K562 (cell line): ENCODE measurements around the gene TBRG4. TPM values are rescaled to one million over a fixed set of nuclear protein-coding genes. Genes with fewer than 3 reads are reported as not detected.

Experiments
- ATAC-seq: fragments of 200-7000 bp; cut with Tn5 transposase; 3 replicates; pipeline ENCODE4 v1.9.1; 2020; ENCODE audit warnings: moderate library complexity
- BruUV-seq: library from RNA; stranded (reverse); fragments of 400-500 nt; replicated peaks from 2 replicates; lab custom pipeline; 2021; lab: Mats Ljungman, UMichigan
- CTCF ChIA-PET: fragments of 300-600 bp; formaldehyde crosslinking; extraction: SDS; loops from one replicate; lab custom pipeline; 2021; ENCODE audit warnings: low intra/inter-chr PET ratio; lab: Yijun Ruan, JAX
- POLR2A ChIA-PET: fragments of 300-600, 350-650 bp; sonication (Branson Sonifier 250); formaldehyde crosslinking; extraction: SDS; loops from one replicate; lab custom pipeline; 2021; ENCODE audit warnings: antibody characterized with exemption, inconsistent platforms; lab: Yijun Ruan, JAX
- DNase-seq, 4 experiments: peaks; one replicate each; pipeline versions ENCODE4 v3.0.0 to v3.0.0-alpha.2; 2011 to 2018; ENCODE audit warnings: low spot score in 3 of 4, mixed read lengths in 3 of 4; ENCODE audit errors: extremely low read depth in 1 of 4
- FAIRE-seq: peaks from 2 replicates; lab custom pipeline; 2011; peaks lifted over from hg19 to GRCh38; lab: Jason Lieb, UNC
- H2AFZ ChIP-seq: 2 replicates; pipeline ENCODE4 v1.6.0; 2011; ENCODE audit warnings: low read depth, low read length, control low read depth, inconsistent platforms
- H3K27ac ChIP-seq: fragments of 200-600 bp; 3 replicates; pipeline ENCODE4 v1.8.0; 2011; ENCODE audit warnings: low read depth, mild to moderate bottlenecking, control low read depth, inconsistent platforms, low read length, moderate library complexity, mixed read lengths; ENCODE audit errors: extremely low read depth
- H3K27me3 ChIP-seq, 2 experiments: fragments of 300-600 bp in 1 of 2; 2 replicates in 1 of 2; 3 replicates in 1 of 2; pipeline versions ENCODE4 v1.6.0 to v1.8.0; 2011; ENCODE audit warnings: inconsistent platforms in 2 of 2, low read length in 2 of 2, mild to moderate bottlenecking in 1 of 2, mixed read lengths in 1 of 2, moderate library complexity in 1 of 2; ENCODE audit not compliant: control insufficient read depth in 2 of 2, insufficient read depth in 2 of 2
- H3K36me3 ChIP-seq: fragments of 300-600 bp; 3 replicates; pipeline ENCODE4 v1.8.0; 2011; ENCODE audit warnings: mild to moderate bottlenecking, low read length, inconsistent platforms; ENCODE audit not compliant: control insufficient read depth, insufficient read depth
- H3K4me1 ChIP-seq, 2 experiments: fragments of 200-600 bp in 1 of 2; replicated peaks in 1 of 2; 2 replicates in 1 of 2; 3 replicates in 1 of 2; pipeline versions ENCODE4 v1.5.1 to v1.8.0; 2011; ENCODE audit warnings: inconsistent platforms in 2 of 2, low read length in 2 of 2, mild to moderate bottlenecking in 1 of 2, mixed read lengths in 1 of 2, moderate library complexity in 1 of 2; ENCODE audit not compliant: control insufficient read depth in 2 of 2, insufficient read depth in 2 of 2
- H3K4me2 ChIP-seq: 2 replicates; pipeline ENCODE4 v1.6.1; 2011; ENCODE audit warnings: low read length, control low read depth, inconsistent platforms, mixed read lengths; ENCODE audit not compliant: insufficient read depth
- H3K4me3 ChIP-seq: fragments of 200-600 bp; sonication (generic), shearing (Covaris generic); 2 replicates; pipeline ENCODE4 v1.5.1; 2016; ENCODE audit warnings: control low read depth, inconsistent platforms
- H3K79me2 ChIP-seq: fragments of 200-600 bp; 3 replicates; pipeline ENCODE4 v1.8.0; 2011; ENCODE audit warnings: low read length, inconsistent platforms; ENCODE audit not compliant: control insufficient read depth, insufficient read depth
- H3K9ac ChIP-seq, 2 experiments: 2 replicates each; pipeline versions ENCODE4 v1.6.0 to v1.6.1; 2011; ENCODE audit warnings: low read depth in 2 of 2, low read length in 2 of 2, control low read depth in 1 of 2, inconsistent platforms in 1 of 2, mild to moderate bottlenecking in 1 of 2, mixed read lengths in 1 of 2; ENCODE audit not compliant: insufficient read depth in 1 of 2
- H3K9me1 ChIP-seq: one replicate; pipeline ENCODE4 v1.6.0; 2011; ENCODE audit warnings: inconsistent platforms, mild to moderate bottlenecking, low read length, moderate library complexity; ENCODE audit not compliant: control insufficient read depth, insufficient read depth
- H3K9me3 ChIP-seq: replicated peaks from 2 replicates; pipeline ENCODE4 v1.5.1; 2011; ENCODE audit warnings: low read depth, low read length, inconsistent platforms; ENCODE audit not compliant: control insufficient read depth, insufficient read depth
- H4K20me1 ChIP-seq: replicated peaks from 2 replicates; pipeline ENCODE4 v1.6.1; 2011; ENCODE audit warnings: low read length, inconsistent platforms, mixed read lengths; ENCODE audit not compliant: control insufficient read depth, insufficient read depth
- CEBPG ChIP-seq, 3 experiments: fragments of 200-800 bp in 1 of 3; sonication (Bioruptor generic) in 1 of 3; sonication (generic) in 1 of 3; formaldehyde crosslinking in 1 of 3; IDR thresholded peaks in 2 of 3; conservative IDR thresholded peaks in 1 of 3; 2 replicates each; pipeline versions ENCODE4 v1.6.1 to v1.8.0; 2016 to 2022; ENCODE audit warnings: missing compliant biosample characterization in 2 of 3, missing genetic modification characterization in 2 of 3, mild to moderate bottlenecking in 1 of 3, missing genetic modification reagents in 1 of 3
- E2F4 ChIP-seq: sonication (generic); formaldehyde crosslinking; IDR thresholded peaks from 2 replicates; pipeline ENCODE4 v1.8.0; 2022; ENCODE audit warnings: mild to moderate bottlenecking, low read depth, missing genetic modification reagents
- HDGF ChIP-seq: fragments of 450-650 bp; IDR thresholded peaks from 2 replicates; pipeline ENCODE4 v1.6.1; 2016
- HMG20B ChIP-seq: fragments of 250-450 bp; sonication (Bioruptor Pico); IDR thresholded peaks from 2 replicates; pipeline ENCODE4 v1.5.0; 2021; ENCODE audit warnings: mild to moderate bottlenecking
- LCOR ChIP-seq: sonication (generic); formaldehyde crosslinking; IDR thresholded peaks from 2 replicates; pipeline ENCODE4 v1.8.0; 2022; ENCODE audit warnings: mild to moderate bottlenecking, missing genetic modification reagents
- MXI1 ChIP-seq: IDR thresholded peaks from 2 replicates; pipeline ENCODE4 v1.6.1; 2011; ENCODE audit warnings: low read depth, mild to moderate bottlenecking, improper control_type of control experiment, low read length
- NCOA4 ChIP-seq: fragments of 450-650 bp; IDR thresholded peaks from 2 replicates; pipeline ENCODE4 v1.6.1; 2018; ENCODE audit warnings: mild to moderate bottlenecking; ENCODE audit not compliant: partially characterized antibody
- NFYB ChIP-seq: IDR thresholded peaks from 2 replicates; pipeline ENCODE4 v1.6.1; 2011; ENCODE audit warnings: mild to moderate bottlenecking, moderate library complexity; ENCODE audit not compliant: insufficient read length; ENCODE audit errors: extremely low read depth
- RBBP5 ChIP-seq: fragments of 200-600 bp; sonication (generic); IDR thresholded peaks from 2 replicates; pipeline ENCODE4 v1.6.1; 2012; ENCODE audit warnings: borderline replicate concordance, mild to moderate bottlenecking, low read length, control low read depth, inconsistent platforms; ENCODE audit not compliant: insufficient read depth, poor library complexity, severe bottlenecking
- RBM39 ChIP-seq: fragments of 200-400 bp; formaldehyde crosslinking; optimal IDR thresholded peaks from 2 replicates; pipeline ENCODE3; 2018; ENCODE audit warnings: low read depth, low read length
- SMARCA5 ChIP-seq: fragments of 450-650 bp; IDR thresholded peaks from 2 replicates; pipeline ENCODE4 v1.6.1; 2016
- STAT5A ChIP-seq: IDR thresholded peaks from 2 replicates; pipeline ENCODE4 v1.6.1; 2012; ENCODE audit warnings: low read length, inconsistent platforms, borderline replicate concordance
- ZFP1 ChIP-seq: fragments of 450-650 bp; formaldehyde crosslinking; IDR thresholded peaks from 2 replicates; pipeline ENCODE4 v1.4.0; 2020; ENCODE audit warnings: mild to moderate bottlenecking, mixed read lengths
- ZNF140 ChIP-seq: fragments of 250-450 bp; sonication (Bioruptor Pico); IDR thresholded peaks from 2 replicates; pipeline ENCODE4 v1.8.0; 2021; ENCODE audit warnings: moderate library complexity, mild to moderate bottlenecking, inconsistent platforms
- ZNF589 ChIP-seq: fragments of 200-800 bp; sonication (Bioruptor generic); IDR thresholded peaks from 2 replicates; pipeline ENCODE4 v1.6.1; 2016; ENCODE audit warnings: low read depth, missing genetic modification characterization, missing compliant biosample characterization
- ZNF780A ChIP-seq: fragments of 250-450 bp; sonication (Bioruptor Pico); IDR thresholded peaks from 2 replicates; pipeline ENCODE4 v1.5.0; 2021; ENCODE audit warnings: mild to moderate bottlenecking
- WGBS: fragments of 100-300 bp; shearing (Covaris generic); methylation state at CpG from one replicate; pipeline ENCODE4 v1.1.6; 2016; ENCODE audit warnings: low coverage, mixed read lengths; ENCODE audit not compliant: insufficient coverage; ENCODE audit errors: missing lambda C conversion rate; 5-methylcytosine and 5-hydroxymethylcytosine counted together
- in situ Hi-C: fragments of 300-500 bp; cut with MboI; formaldehyde crosslinking; loops from 4 replicates; pipeline ENCODE4 v1.15.0; 2018; ENCODE audit warnings: inconsistent platforms, mixed read lengths
- intact Hi-C: fragments of 100-400 bp; cut with micrococcal nuclease; formaldehyde crosslinking; loops from 2 replicates; pipeline ENCODE4 v1.14.2; 2022
- polyA plus RNA-seq, 8 experiments: library from polyadenylated mRNA; depleted of rRNA in 4 of 8; stranded (reverse) in 5 of 8; unstranded in 3 of 8; fragments of >200 nt; fragmentation: Nextera tagmentation in 2 of 8; fragmentation: Illumina TruSeq in 1 of 8; extraction: Ambion mirVana in 2 of 8; extraction: Trizol in 1 of 8; gene quantifications; 2 replicates each; pipeline versions ENCODE4 v1.2.1 to v1.2.3, GENCODE V29; 2011 to 2014; ENCODE audit warnings: inconsistent platforms in 1 of 8, missing spikeins in 1 of 8
- total RNA-seq, 7 experiments: library from RNA; depleted of rRNA in 6 of 7; stranded (reverse); fragments of >200 nt in 6 of 7; fragmentation: Illumina TruSeq in 2 of 7; extraction: Trizol in 2 of 7; gene quantifications; 2 replicates each; pipeline versions ENCODE4 v1.2.1 to v1.2.3, GENCODE V29; 2011 to 2021; ENCODE audit warnings: low replicate concordance in 1 of 7
- TF ChIP-seq, protein P1 (sequence below): sonication (generic); formaldehyde crosslinking; IDR thresholded peaks from 2 replicates; pipeline ENCODE4 v1.8.0; 2022; ENCODE audit warnings: missing genetic modification reagents, mild to moderate bottlenecking, borderline replicate concordance
- TF ChIP-seq, protein P2 (sequence below): fragments of 250-450 bp; sonication (Bioruptor Pico); IDR thresholded peaks from 2 replicates; pipeline ENCODE4 v1.8.0; 2022; ENCODE audit warnings: moderate library complexity, mild to moderate bottlenecking, inconsistent platforms

The TBRG4 gene
- total and polyA plus RNA-seq, 9 of the 15 experiments (the other 6 are each of a cell fraction or from before 2014, with no cell fraction given), result 11.2 to 322 (median 216) TPM

DNA sequence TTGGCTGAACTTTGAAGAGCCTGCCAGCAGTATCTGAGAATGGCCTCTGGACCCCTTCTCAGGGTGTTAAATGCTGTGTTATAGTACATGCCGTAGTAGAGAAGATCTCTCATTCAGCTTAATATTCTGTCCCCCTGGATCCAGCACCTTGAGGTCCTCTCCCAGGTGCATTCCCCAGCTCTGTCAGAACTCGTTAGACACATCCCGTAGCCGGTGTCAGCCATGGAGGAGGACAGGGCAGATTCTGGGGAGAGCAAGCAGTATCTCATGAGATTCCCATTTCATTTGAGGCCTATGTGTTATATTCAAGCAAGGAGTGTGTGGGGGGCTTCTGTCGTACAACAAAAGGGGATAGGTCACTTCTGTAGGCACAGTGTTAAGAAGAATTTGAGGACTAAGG is 57.6 kb downstream of the TBRG4 start (continued):
- TF ChIP-seq E2F4 (CRISPR knock-in tag) (no peak), MXI1 (no peak), RBBP5 (no peak), ZFP1 (CRISPR knock-in tag) (no peak)

GRCh38 chr7:45053401-45053800 is 58.1 kb downstream of the TBRG4 start:
- POLR2A ChIA-PET, result no interaction called here
- Histone ChIP-seq H3K9me1 (no peaks in the 10 kb centered on the region), H3K9ac (no peak overlapping the region), H3K79me2 (peaks cover 15% of the 10 kb centered on the region), H3K36me3 (peaks cover 29% of the 10 kb centered on the region; the same call in 2 of the 3 replicates), H3K4me1 (no peaks in the 10 kb centered on the region), H3K4me2 (no peak overlapping the region), H3K9me3 (no peaks in the 10 kb centered on the region), H4K20me1 (no peaks in the 10 kb centered on the region), H3K27ac (no peak overlapping the region), H3K4me3 (no peak overlapping the region), H3K27me3 (no peaks in the 10 kb centered on the region), H2AFZ (no peak overlapping the region)
- in situ Hi-C loops, result no loop called here
- DNase-seq (no peak), ATAC-seq (no peak), FAIRE-seq (no peak)
- intact Hi-C loops, result no loop called here
- CTCF ChIA-PET, result no interaction called here
- WGBS, result 75% methylated on average over 4 of the region's 6 CpGs
- no TSS peak for BruUV-seq
- TF ChIP-seq LCOR (CRISPR knock-in tag), result no peak
- TF ChIP-seq STAT5A, result no peak
- no peak for TF ChIP-seq SMARCA5
- no peak for TF ChIP-seq ZNF780A (CRISPR knock-in tag)
- no peak for TF ChIP-seq RBM39
- no peak for TF ChIP-seq CEBPG (CRISPR knock-in tag; IDR thresholded peaks at IDR 0.05)
- TF ChIP-seq CEBPG (tag; conservative IDR thresholded peaks at IDR 0.05 in 1 of 2, IDR thresholded peaks at IDR 0.05 in 1 of 2), result no peak
- no peak for TF ChIP-seq ZNF140
- TF ChIP-seq, protein P1, sequence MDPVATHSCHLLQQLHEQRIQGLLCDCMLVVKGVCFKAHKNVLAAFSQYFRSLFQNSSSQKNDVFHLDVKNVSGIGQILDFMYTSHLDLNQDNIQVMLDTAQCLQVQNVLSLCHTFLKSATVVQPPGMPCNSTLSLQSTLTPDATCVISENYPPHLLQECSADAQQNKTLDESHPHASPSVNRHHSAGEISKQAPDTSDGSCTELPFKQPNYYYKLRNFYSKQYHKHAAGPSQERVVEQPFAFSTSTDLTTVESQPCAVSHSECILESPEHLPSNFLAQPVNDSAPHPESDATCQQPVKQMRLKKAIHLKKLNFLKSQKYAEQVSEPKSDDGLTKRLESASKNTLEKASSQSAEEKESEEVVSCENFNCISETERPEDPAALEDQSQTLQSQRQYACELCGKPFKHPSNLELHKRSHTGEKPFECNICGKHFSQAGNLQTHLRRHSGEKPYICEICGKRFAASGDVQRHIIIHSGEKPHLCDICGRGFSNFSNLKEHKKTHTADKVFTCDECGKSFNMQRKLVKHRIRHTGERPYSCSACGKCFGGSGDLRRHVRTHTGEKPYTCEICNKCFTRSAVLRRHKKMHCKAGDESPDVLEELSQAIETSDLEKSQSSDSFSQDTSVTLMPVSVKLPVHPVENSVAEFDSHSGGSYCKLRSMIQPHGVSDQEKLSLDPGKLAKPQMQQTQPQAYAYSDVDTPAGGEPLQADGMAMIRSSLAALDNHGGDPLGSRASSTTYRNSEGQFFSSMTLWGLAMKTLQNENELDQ (CRISPR knock-in tag), result no peak
- TF ChIP-seq NFYB, result no peak
- TF ChIP-seq HDGF, result no peak
- no peak for TF ChIP-seq ZNF589 (CRISPR knock-in tag)
- no peak for TF ChIP-seq HMG20B (CRISPR knock-in tag)
- no peak for TF ChIP-seq NCOA4
- TF ChIP-seq, protein P2, sequence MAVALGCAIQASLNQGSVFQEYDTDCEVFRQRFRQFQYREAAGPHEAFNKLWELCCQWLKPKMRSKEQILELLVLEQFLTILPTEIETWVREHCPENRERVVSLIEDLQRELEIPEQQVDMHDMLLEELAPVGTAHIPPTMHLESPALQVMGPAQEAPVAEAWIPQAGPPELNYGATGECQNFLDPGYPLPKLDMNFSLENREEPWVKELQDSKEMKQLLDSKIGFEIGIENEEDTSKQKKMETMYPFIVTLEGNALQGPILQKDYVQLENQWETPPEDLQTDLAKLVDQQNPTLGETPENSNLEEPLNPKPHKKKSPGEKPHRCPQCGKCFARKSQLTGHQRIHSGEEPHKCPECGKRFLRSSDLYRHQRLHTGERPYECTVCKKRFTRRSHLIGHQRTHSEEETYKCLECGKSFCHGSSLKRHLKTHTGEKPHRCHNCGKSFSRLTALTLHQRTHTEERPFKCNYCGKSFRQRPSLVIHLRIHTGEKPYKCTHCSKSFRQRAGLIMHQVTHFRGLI (CRISPR knock-in tag), result no peak
